Hematopoietic multipotent progenitor cell treated with erythropoietin and hydrocortisone succinate and interleukin-3 and kit ligand, for 8 days (in vitro differentiated cells): ENCODE results near the gene CDC42EP2.
"Not testable (repeated sequence)": the region's sequence is repeated elsewhere in the genome, so short reads cannot be mapped to it uniquely, and the experiment has no call there.

Experiments
- DNase-seq: peaks from one replicate; pipeline ENCODE4 v3.0.0-alpha.2; 2015

The CDC42EP2 gene

GRCh38 chr11:65321828-65322485, 7.3 kb downstream of the CDC42EP2 start:
- no peak for DNase-seq

GRCh38 chr11:65323813-65324212, 9.1 kb downstream of the CDC42EP2 start:
- DNase-seq: no peak

DNA sequence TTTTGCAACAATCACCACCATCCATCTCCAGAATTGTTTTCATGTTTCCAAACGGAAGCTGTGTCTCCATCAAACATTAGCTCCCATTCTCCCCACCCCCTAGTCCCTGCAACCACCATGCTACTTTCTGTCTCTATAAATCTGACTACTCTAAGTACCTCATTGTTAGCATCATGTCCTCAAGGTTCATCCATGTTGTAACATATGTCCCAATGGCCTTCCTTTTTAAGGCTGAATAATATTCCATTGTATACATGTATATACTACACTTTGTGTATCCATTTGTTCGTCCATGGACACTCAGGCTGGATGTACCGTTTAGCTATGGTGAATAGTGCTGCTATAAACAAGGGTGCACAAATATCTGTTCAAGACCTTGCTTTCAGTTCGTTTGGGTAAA, 10.8 kb downstream of the CDC42EP2 start:
- DNase-seq: no peak

- no peak for DNase-seq
Measured at GRCh38 chr11:65327021-65327420, 12.4 kb downstream of the CDC42EP2 start.

- no peak for DNase-seq
Measured at GRCh38 chr11:65329478-65329877, 14.8 kb downstream of the CDC42EP2 start.

GRCh38 chr11:65329944-65330403, 15.3 kb downstream of the CDC42EP2 start:
- peak; percentile 92 for DNase-seq

- no peak for DNase-seq
Measured at GRCh38 chr11:65330544-65330943, 15.9 kb downstream of the CDC42EP2 start.

GRCh38 chr11:65332591-65332990, 17.9 kb downstream of the CDC42EP2 start:
- not testable (repeated sequence) for DNase-seq

DNA sequence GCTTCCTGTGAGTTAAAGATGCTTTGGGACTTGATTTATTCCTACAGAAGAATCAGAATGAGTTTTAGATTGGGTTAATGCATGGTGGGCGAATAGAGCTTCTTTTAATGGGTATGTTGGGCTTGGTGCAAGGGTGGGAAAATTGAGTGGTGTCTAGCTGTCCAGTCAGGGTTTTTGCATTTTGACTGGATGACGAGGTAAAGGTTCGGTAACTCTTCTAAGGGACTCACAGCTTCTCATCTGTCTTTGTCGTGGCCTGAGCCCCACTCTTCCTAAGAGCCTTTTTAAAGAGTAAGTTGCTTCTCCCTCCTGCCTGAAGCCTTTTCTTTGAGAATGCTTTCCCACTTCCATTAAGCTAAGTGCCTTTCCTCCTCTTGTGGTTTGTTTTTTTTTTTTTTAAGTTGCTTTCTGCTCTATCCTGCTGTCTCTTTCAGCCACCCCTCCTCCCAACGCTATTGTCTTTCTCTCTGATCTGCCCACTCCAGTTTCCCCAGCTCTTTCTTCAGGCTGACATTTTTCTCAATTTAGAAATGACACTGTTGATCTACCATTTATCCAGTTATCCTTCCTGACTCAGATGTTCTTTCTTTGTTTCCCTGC, 20.1 kb downstream of the CDC42EP2 start:
- DNase-seq: no peak

DNA sequence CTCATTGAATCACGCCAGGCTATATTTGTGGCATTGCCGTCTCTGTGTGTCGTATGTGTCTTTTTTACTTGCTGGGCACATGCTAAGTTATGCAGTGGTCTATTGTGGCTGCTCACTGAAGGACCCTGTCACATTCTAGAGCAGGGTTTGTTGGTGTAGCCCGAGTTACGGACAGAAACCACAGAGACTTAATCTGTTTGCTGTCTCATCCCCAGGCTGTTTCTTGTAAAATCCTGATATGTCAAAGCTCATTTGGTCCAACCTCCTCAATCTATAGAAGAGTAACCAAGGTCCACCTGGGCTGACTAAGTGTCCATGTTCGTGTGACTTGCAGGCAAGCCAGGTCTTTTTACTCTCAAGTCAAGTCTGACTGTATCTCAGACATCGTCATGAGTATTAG, 24.0 kb downstream of the CDC42EP2 start:
- DNase-seq: no peak

GRCh38 chr11:65340226-65340625, 25.6 kb downstream of the CDC42EP2 start:
- DNase-seq: no peak

DNA sequence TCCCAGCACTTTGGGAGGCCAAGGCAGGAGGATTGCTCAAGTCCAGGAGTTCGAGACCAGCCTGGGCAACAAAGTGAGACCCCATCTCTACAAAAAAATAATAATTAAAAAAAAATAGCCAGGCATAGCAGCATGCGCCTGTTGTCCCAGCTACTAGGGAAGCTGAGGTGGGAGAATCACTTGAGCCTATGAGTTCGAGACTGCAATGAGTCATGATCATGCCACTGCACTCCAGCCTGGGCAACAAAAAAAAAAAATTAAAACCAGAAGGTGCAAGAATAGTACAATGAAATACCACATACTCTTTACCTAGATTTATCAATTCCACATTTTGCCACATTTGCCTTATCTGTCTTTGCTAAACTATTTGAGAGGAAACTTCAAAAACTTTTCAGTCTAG, 27.2 kb downstream of the CDC42EP2 start:
- DNase-seq: no peak

DNA sequence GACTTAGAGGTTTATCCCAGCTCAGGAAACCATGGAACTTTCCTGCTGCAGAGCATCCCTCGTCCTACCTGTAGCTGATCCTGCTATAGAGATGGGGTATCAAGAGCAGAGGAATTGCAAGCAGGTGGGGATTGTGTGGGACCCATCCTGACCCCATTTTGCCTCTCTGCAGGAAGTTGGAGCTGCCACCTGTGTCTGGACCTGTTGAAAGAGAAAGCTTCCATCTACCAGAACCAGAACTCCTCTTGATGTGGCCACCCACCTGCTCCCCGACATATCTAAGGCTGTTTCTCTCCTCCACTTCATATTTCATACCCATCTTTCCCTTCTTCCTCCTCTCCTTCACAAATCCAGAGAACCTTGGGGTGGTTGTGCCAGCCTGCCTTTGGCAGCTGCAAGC, 36.8 kb downstream of the CDC42EP2 start:
- DNase-seq: no peak

GRCh38 chr11:65352783-65353182, 38.1 kb downstream of the CDC42EP2 start:
- peak; percentile 36 for DNase-seq

- no peak for DNase-seq
Measured at GRCh38 chr11:65353376-65353775, 38.7 kb downstream of the CDC42EP2 start.

DNA sequence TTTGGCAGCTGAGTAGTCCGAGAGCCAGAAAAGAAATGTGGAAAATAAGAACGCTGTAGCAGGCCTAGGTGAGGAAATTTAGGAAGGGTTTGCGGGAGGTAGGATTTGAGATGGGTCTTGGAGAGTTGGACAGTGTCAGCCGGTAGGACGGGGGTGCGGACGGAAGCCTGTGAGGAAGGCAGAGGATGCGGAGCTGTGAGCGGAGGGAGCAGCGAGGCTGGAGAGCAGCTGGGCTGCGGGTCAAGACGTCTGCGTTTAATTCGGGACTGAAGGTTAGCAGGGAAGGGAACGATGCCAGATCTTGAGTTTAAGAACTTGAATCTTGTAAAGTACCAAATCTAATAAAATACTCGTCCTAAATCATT, 39.2 kb downstream of the CDC42EP2 start:
- no peak for DNase-seq

DNA sequence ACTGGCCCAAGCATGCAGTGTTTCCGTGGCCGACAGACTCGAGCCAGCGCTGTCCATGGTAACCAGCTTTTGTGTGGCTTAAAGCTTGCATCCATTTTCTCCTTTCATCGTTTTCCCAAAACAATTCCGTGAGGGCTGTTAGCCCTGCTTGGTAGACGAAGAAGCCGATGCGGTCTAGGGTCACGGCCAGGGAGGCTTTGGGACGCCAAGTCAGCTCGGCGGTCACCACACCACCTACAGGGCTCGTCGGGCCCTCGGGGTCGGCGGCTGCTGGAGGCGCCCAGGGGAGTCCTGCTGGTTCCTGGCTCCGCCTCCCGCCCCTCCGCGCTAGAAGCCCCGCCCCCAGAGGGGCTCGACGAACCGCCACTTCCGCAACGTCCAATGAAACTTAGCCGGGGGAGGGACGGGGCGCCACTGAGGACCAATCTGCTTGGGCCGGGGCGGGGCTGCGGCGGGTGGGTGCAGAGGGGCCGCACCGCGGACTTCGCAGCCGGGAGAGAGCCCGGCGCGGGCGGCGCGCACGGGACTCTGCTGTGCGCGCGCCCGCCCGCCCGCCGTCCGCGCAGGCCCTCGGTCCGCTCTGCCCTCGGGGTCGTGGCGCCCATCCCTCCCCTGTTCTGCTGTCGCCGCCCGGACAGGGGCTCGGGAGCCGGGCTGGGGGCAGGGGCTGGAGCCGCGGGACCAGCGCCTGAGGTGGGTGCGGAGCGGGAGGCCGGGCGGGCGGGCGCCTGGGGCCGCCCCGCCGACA, 39.8 kb downstream of the CDC42EP2 start, which contains the start of gene TIGD3:
TIGD3 (plus strand) TSS at position 487 of the 748 bp plus-strand sequence. CDS start 1,058 bp downstream, outside the sequence.
- DNase-seq: peak; percentile 94

GRCh38 chr11:65355013-65355775, 40.5 kb downstream of the CDC42EP2 start:
- peak; percentile 34 for DNase-seq

DNA sequence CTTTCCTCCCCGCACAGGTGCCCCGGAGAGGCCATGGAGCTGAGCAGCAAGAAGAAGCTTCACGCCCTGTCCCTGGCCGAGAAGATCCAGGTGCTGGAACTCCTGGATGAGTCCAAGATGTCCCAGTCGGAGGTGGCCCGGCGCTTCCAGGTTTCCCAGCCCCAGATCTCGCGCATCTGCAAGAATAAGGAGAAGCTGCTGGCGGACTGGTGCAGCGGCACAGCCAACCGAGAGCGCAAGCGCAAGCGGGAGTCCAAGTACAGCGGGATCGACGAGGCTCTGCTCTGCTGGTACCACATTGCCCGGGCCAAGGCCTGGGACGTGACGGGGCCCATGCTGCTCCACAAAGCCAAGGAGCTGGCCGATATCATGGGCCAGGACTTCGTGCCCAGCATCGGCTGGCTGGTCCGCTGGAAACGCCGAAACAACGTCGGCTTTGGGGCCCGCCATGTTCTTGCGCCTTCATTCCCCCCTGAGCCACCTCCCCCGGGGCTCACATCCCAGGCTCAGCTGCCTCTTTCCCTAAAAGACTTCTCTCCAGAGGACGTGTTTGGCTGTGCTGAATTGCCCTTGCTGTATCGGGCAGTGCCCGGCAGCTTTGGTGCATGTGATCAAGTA, 41.2 kb downstream of the CDC42EP2 start:
- DNase-seq: no peak

- no peak for DNase-seq
Measured at GRCh38 chr11:65356394-65356972, 41.8 kb downstream of the CDC42EP2 start.

DNA sequence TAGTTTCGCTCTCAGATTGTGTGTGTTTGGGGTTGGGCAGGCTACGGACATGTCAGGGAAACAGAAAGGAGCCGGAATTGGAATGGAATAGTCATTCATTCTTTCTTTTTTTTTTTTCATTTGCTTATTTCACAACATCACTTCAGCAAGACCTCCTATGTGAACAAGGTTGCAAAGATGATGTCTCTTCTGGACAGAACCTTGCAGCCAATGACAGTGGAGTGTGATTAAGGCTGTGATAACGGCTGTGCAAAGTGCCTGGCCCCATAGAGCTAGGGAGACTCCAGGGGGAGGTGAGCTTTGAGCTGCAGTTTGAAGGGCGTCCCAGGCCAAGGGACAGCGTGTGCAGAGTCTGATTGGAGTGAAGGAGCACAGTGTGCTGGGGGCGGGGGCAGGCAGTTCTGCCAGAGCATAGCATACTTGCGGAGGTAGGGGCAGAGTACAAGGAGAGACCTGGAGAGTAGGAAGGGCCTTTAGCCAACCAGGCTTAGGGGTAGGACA, 43.2 kb downstream of the CDC42EP2 start:
- DNase-seq: no peak

DNA sequence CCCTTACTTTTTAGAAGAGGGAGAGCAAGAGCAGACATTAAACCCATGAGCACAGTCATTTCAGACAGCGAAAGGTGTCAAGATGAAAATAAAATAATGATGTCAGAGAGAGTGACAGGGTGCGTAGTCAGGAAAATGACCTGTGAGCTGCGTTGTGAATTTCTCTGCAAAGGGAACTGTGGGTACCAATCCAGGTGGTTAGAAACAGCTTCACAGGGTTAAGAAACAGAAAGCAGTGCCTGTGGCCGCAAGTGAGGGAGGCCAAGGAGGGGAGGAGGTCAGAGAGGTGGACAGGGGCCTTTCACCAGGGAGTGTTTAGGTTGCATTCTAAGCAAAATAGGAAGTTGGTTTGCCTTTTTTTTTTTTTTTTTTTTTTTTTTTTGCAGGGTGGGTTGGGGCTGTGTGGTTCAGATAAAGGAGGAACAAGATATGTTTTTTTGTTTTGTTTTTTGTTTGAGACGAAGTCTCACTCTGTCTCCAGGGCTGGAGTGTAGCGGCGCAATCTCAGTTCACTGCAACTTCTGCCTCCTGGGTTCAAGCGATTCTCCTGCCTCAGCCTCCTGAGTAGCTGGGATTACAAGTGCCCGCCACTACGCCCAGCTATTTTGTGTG, 47.8 kb downstream of the CDC42EP2 start:
- peak; percentile 70 for DNase-seq
